AG09319 (cell line): ENCODE results near the gene MARS2.
"Not testable (repeated sequence)": the region's sequence is repeated elsewhere in the genome, so short reads cannot be mapped to it uniquely, and the experiment has no call there.

ENCODE experiments used
- DNase-seq: peaks from one replicate; pipeline ENCODE4 v3.0.0-alpha.2; 2010; ENCODE audit warnings: low read depth; ENCODE audit errors: extremely low read depth
- CTCF ChIP-seq: IDR thresholded peaks from 2 replicates; pipeline ENCODE4 v1.5.1; 2011; ENCODE audit warnings: low read depth, mild to moderate bottlenecking, inconsistent platforms, low read length, moderate library complexity

Gene MARS2

GRCh38 chr2:197727011-197727410 lies 21.8 kb downstream of the MARS2 start:
- TF ChIP-seq CTCF, result no peak
- DNase-seq, result no peak

GRCh38 chr2:197728555-197729544 lies 23.7 kb downstream of the MARS2 start:
- DNase-seq, result not testable (repeated sequence)

GRCh38 chr2:197740200-197740599 lies 35.0 kb downstream of the MARS2 start:
- no peak for TF ChIP-seq CTCF
- no peak for DNase-seq
